Measurements from ENCODE around the gene DHX32. TPM values are rescaled to one million over a fixed set of nuclear protein-coding genes. Genes with fewer than 3 reads are reported as not detected.

DHX32 gene
- total RNA-seq, 1 donor from 2014 or later = 31.9 TPM

DNA sequence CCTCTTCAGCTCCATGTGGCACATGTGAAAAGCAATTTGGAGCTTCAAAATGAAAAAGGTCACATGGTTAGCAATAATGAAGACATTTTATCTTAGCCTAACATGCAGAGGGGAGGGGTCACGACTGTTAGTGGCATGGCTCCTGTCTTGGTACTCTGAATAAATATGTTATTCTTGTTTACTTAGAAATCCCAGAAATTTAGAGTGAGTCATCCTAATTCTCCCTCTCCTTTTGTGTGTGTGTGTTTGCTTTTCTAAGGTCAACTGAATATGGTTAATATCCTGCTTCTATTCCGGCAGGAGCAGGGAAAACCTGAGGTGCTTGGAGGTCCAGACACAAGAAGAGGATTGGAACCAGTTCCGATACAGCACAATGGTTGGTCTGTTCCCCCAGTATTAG lies 40.1 kb downstream of the DHX32 start:
- no peak overlapping the region for H3K4me3 ChIP-seq
- ATAC-seq (no peak), DNase-seq (no peak)
- TF ChIP-seq CTCF (IDR thresholded peaks at IDR 0.05) = no peak
- peaks cover 77% of the 10 kb centered on the region for H3K36me3 ChIP-seq
- H3K27ac ChIP-seq = no peak overlapping the region
- H3K9me3 ChIP-seq = no peaks in the 10 kb centered on the region
- intact Hi-C loops (cut with DNase I) = no loop called here
- H3K4me1 ChIP-seq = no peaks in the 10 kb centered on the region
- H3K27me3 ChIP-seq (ENCODE audit: low read depth) = no peaks in the 10 kb centered on the region

DNA sequence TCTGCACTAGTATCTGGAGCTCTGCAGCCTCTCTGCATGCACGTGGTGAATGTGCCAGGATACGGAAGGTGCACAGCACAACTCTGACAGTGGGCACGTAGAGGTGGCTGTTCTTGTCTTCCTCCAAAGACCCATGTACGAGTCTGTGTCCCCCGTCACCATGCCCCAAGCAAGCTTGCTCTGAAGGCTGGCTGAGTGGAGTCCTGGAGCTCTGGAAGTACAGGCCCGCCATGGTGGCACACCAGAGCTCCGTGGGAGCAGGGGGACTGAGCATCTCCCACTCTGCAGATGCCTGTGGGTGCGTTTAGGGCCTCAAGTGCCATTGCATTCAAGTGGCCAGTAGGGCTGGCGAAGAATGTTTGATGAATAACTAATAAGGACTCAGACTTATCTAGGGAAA lies 40.7 kb downstream of the DHX32 start:
- no peak for DNase-seq
- Histone ChIP-seq H3K9me3 (no peaks in the 10 kb centered on the region), H3K36me3 (peaks cover 78% of the 10 kb centered on the region), H3K4me3 (no peak overlapping the region), H3K27me3 (ENCODE audit: low read depth) (no peaks in the 10 kb centered on the region), H3K27ac (no peak overlapping the region), H3K4me1 (no peaks in the 10 kb centered on the region)
- intact Hi-C loops (cut with DNase I) = no loop called here
- no peak for TF ChIP-seq CTCF (IDR thresholded peaks at IDR 0.05)
- ATAC-seq = no peak

DNA sequence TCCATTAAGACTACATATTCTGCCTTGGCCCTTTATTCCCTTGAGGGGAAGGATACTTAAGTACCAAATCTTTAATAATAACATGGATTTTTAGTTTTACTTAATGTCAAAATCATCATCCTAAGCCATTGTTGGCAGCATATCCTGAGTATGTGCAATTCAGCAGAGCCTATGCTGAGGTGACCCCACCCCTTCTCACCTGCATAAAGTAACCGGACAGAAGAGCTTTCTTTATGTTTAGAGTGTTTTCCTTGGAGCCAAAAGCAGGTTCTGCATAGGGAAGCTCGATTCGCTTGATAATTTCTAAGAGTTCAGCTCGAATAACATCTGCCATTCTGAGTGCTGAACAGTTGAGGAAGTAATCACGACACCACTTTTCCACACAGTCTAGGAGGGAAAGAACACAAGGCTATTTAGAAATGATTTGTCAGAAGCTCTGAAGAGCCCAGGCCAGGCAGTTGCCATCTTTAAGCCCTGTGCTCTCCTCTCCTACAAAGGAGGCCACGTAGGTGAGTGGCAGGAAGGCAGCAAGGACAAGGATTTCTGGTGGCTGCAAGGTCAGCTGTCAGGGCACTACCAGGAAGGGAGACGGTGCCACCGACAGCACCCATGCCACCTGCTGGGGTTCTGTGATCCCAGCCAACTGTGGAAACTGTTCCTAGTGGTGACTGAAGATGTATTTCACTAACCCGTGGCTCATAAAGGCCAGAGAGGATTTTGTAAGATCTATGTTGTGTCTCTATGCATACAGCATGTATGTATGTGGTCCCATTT lies 42.1 kb downstream of the DHX32 start:
- Histone ChIP-seq H3K4me1 (no peaks in the 10 kb centered on the region), H3K4me3 (no peak overlapping the region), H3K36me3 (peaks cover 86% of the 10 kb centered on the region), H3K9me3 (no peaks in the 10 kb centered on the region), H3K27ac (no peak overlapping the region), H3K27me3 (ENCODE audit: low read depth) (no peaks in the 10 kb centered on the region)
- intact Hi-C loops (cut with DNase I) = no loop called here
- DNase-seq (no peak), ATAC-seq (no peak)
- no peak for TF ChIP-seq CTCF (IDR thresholded peaks at IDR 0.05)

DNA sequence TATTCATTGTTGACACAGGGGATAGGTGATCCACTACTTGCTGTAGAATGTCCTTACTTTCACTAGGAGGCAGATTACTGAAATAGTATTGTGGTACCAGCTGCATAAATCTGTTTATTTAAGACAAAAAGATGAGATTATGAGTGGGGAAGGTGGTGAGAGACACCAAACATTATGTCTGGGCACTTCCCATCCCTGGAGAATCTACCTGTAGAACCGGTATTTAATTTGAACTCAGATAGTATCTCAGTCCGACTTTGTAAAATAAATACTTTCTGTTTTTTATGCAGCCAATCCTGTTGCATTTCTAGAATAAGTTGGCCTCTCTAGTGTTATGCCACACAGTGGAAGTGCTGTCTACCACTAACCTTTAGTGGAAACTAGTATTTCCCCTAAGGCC lies 44.3 kb downstream of the DHX32 start:
- no peaks in the 10 kb centered on the region for H3K4me1 ChIP-seq
- TF ChIP-seq CTCF (IDR thresholded peaks at IDR 0.05) = no peak
- H3K4me3 ChIP-seq = no peak overlapping the region
- H3K27ac ChIP-seq = no peak overlapping the region
- no peaks in the 10 kb centered on the region for H3K27me3 ChIP-seq (ENCODE audit: low read depth)
- H3K9me3 ChIP-seq = no peaks in the 10 kb centered on the region
- peaks cover 100% of the 10 kb centered on the region for H3K36me3 ChIP-seq
- no peak for DNase-seq
- intact Hi-C loops (cut with DNase I) = no loop called here
- ATAC-seq = no peak

GRCh38 chr10:125828311-125828710 lies 52.8 kb downstream of the DHX32 start:
- H3K36me3 ChIP-seq = peaks cover 68% of the 10 kb centered on the region
- H3K9me3 ChIP-seq = no peaks in the 10 kb centered on the region
- no peak overlapping the region for H3K27ac ChIP-seq
- no peaks in the 10 kb centered on the region for H3K27me3 ChIP-seq (ENCODE audit: low read depth)
- no peak overlapping the region for H3K4me3 ChIP-seq
- peaks cover 22% of the 10 kb centered on the region for H3K4me1 ChIP-seq
- no peak for TF ChIP-seq CTCF (IDR thresholded peaks at IDR 0.05)
- no peak for ATAC-seq
- no peak for DNase-seq
- intact Hi-C loops (cut with DNase I) = no loop called here

Data from lower lobe of right lung (tissue), 2 donors.